ENCODE data around the gene P2RX6.

DNA sequence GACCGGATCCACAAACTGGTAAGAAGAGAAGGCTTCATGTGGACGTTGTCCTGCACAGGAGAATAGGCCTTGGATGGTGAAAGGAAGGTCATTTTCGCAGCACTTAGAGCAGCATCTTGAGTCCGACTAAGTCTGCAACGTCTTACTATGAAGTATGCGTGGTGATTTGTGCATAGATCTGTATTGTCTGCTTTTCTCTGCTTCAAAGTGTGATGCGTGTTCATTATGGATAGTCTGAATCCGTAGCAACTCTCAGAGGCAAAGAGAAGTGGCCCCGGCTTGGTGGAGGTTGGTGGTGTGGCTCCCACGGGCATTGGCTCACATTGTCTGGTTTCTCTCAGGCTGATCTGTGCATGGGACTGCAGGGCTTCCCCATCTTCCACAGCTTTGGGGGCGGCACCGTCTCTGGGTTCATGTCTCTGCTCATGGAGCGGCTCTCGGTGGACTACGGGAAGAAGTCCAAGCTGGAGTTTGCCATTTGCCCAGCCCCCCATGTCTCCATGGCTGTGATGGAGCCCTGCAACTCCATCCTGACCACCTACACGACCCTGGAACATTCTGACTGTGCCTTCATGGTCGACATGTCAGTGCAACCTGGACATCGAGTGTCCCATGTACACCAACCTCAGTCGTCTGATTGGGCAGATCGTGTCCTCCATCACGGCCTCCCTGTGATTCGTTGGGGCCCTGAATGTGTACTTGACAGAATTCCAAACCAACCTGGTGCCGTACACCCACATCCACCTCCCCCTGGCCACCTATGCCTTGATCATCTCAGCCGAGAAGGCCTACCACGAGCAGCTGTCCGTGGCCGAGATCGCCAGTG is 52.3 kb downstream of the P2RX6 start:
- TF ChIP-seq, protein P1, sequence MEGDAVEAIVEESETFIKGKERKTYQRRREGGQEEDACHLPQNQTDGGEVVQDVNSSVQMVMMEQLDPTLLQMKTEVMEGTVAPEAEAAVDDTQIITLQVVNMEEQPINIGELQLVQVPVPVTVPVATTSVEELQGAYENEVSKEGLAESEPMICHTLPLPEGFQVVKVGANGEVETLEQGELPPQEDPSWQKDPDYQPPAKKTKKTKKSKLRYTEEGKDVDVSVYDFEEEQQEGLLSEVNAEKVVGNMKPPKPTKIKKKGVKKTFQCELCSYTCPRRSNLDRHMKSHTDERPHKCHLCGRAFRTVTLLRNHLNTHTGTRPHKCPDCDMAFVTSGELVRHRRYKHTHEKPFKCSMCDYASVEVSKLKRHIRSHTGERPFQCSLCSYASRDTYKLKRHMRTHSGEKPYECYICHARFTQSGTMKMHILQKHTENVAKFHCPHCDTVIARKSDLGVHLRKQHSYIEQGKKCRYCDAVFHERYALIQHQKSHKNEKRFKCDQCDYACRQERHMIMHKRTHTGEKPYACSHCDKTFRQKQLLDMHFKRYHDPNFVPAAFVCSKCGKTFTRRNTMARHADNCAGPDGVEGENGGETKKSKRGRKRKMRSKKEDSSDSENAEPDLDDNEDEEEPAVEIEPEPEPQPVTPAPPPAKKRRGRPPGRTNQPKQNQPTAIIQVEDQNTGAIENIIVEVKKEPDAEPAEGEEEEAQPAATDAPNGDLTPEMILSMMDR (IDR thresholded peaks at IDR 0.05) = no peak
- TF ChIP-seq SIN3A (IDR thresholded peaks at IDR 0.05; ENCODE audit: borderline replicate concordance, insufficient read depth, low read depth, low read length) = no peak

Measured in Panc1 (cell line).